ENCODE measurements around the gene RBM15B.
"Not testable (repeated sequence)": the region's sequence is repeated elsewhere in the genome, so short reads cannot be mapped to it uniquely, and the experiment has no call there.

The RBM15B gene

GRCh38 chr3:51385621-51386091, 5.4 kb upstream of the RBM15B start:
- DNase-seq (ENCODE audit: low read depth, low spot score): no peak
- TF ChIP-seq CTCF (IDR thresholded peaks at IDR 0.05; ENCODE audit: insufficient read depth, low read length, missing control alignments): no peak
- H3K4me3 ChIP-seq (ENCODE audit: low read depth, low read length): peak overlapping the region; percentile 84
- ChIA-PET CTCF (interaction anchor here (0.7 to 4.8 kb wide), 8 partner anchors 12 to 771 kb away, joined by 3 to 38 read pairs (median 4); partner anchors contain the start of gene MAPKAPK3), POLR2A (interaction anchor here (0.7 to 1.8 kb wide), 10 partner anchors 8 to 784 kb away, joined by 3 to 9 read pairs (median 4); partner anchors contain the start of gene CISH)

- ChIA-PET POLR2A (interaction anchor here (0.7 to 1.8 kb wide), 5 partner anchors 12 to 766 kb away, joined by 3 to 9 read pairs (median 3); no protein-coding TSS in a partner anchor), CTCF (interaction anchor here (0.7 to 4.8 kb wide), 5 partner anchors 12 to 771 kb away, joined by 3 to 38 read pairs (median 10); partner anchors contain the start of gene MAPKAPK3)
- DNase-seq (ENCODE audit: low read depth, low spot score): no peak
- peak overlapping the region; percentile 84 for H3K4me3 ChIP-seq (ENCODE audit: low read depth, low read length)
- TF ChIP-seq CTCF (IDR thresholded peaks at IDR 0.05; ENCODE audit: insufficient read depth, low read length, missing control alignments): no peak
Observed at GRCh38 chr3:51386159-51386851, 4.8 kb upstream of the RBM15B start.

GRCh38 chr3:51386852-51387229, 4.2 kb upstream of the RBM15B start:
- peak overlapping the region; percentile 84 for H3K4me3 ChIP-seq (ENCODE audit: low read depth, low read length)
- no peak for DNase-seq (ENCODE audit: low read depth, low spot score)
- TF ChIP-seq CTCF (IDR thresholded peaks at IDR 0.05; ENCODE audit: insufficient read depth, low read length, missing control alignments): no peak
- ChIA-PET CTCF (interaction anchor here (0.9 to 4.4 kb wide), 7 partner anchors 9 to 771 kb away, joined by 3 to 95 read pairs (median 6); partner anchors contain the start of gene MAPKAPK3), POLR2A (no interaction called here)

- DNase-seq (ENCODE audit: low read depth, low spot score); POLR2A ChIA-PET: not testable (repeated sequence)
- CTCF ChIA-PET: interaction anchor here (0.9 to 4.4 kb wide), 9 partner anchors 10 to 771 kb away, joined by 3 to 95 read pairs (median 6); partner anchors contain the start of gene MAPKAPK3
- peak overlapping the region; percentile 19 for H3K4me3 ChIP-seq (ENCODE audit: low read depth, low read length)
Observed at GRCh38 chr3:51387281-51387680, 3.8 kb upstream of the RBM15B start.

GRCh38 chr3:51388286-51389029, 2.6 kb upstream of the RBM15B start:
- no peak for DNase-seq (ENCODE audit: low read depth, low spot score)
- ChIA-PET POLR2A (interaction anchor here (0.7 kb wide), 1 partner anchor 607 kb away, joined by 3 read pairs; the partner anchor contains the start of gene RPL29), CTCF (interaction anchor here (0.6 to 4.4 kb wide), 36 partner anchors 9 to 821 kb away, joined by 3 to 95 read pairs (median 6); partner anchors contain the start of genes C3orf18, DCAF1 and MAPKAPK3)
- peak; percentile 24 for TF ChIP-seq CTCF (IDR thresholded peaks at IDR 0.05; ENCODE audit: insufficient read depth, low read length, missing control alignments)
- no peak overlapping the region for H3K4me3 ChIP-seq (ENCODE audit: low read depth, low read length)

GRCh38 chr3:51389423-51390183, 1.5 kb upstream of the RBM15B start:
- peak; percentile 85 for TF ChIP-seq CTCF (IDR thresholded peaks at IDR 0.05; ENCODE audit: insufficient read depth, low read length, missing control alignments)
- H3K4me3 ChIP-seq (ENCODE audit: low read depth, low read length): no peak overlapping the region
- ChIA-PET POLR2A (interaction anchor here (0.7 kb wide), 1 partner anchor 606 kb away, joined by 3 read pairs; the partner anchor contains the start of gene RPL29), CTCF (interaction anchor here (0.6 to 4.4 kb wide), 45 partner anchors 11 to 822 kb away, joined by 3 to 95 read pairs (median 4); partner anchors contain the start of genes C3orf18, DCAF1 and MAPKAPK3)
- no peak for DNase-seq (ENCODE audit: low read depth, low spot score)

Data from AG04449 (cell line).